ENCODE results near the gene RAB5IF. TPM values are rescaled to one million over a fixed set of nuclear protein-coding genes. Genes with fewer than 3 reads are reported as not detected.

The RAB5IF gene
- total and polyA plus RNA-seq, 2 of the 8 experiments (the other 6 are each of a cell fraction or from before 2014, with no cell fraction given) = 95.5 to 148 TPM

- CTCF ChIA-PET (ENCODE audit: partially characterized antibody) = interaction anchor here (1.3 to 14.2 kb wide), 7 partner anchors 9 to 136 kb away, joined by 4 to 202 read pairs (median 13); partner anchors contain the start of genes RAB5IF and TGIF2
- no peak overlapping the region for H3K9ac ChIP-seq (replicated peaks in 1 of 4; ENCODE audit: extremely low read depth in 1 of 4, low read depth in 3 of 4, low read length in 3 of 4)
- TF ChIP-seq POLR2A (IDR thresholded peaks at IDR 0.05; ENCODE audit: control extremely low read depth in 1 of 2, low read depth in 2 of 2, low read length in 2 of 2) (no peak), POLR2AphosphoS5 (IDR thresholded peaks at IDR 0.05; ENCODE audit: low read depth, low read length) (no peak), SIX5 (IDR thresholded peaks at IDR 0.05; ENCODE audit: low read depth, low read length) (no peak), TAF7 (optimal IDR thresholded peaks at IDR 0.05; ENCODE audit: borderline replicate concordance, low read depth, low read length) (no peak), NRF1 (IDR thresholded peaks at IDR 0.05; ENCODE audit: low read depth, low read length) (no peak), KDM1A (IDR thresholded peaks at IDR 0.05; ENCODE audit: borderline replicate concordance, low read length) (no peak), YY1 (IDR thresholded peaks at IDR 0.05; ENCODE audit: low read depth, low read length) (no peak), PHF8 (conservative IDR thresholded peaks at IDR 0.05; ENCODE audit: low read depth, low read length) (no peak), KDM5A (IDR thresholded peaks at IDR 0.05; ENCODE audit: low read length) (no peak), SIRT6 (IDR thresholded peaks at IDR 0.05; ENCODE audit: low read length) (no peak), HDAC6 (IDR thresholded peaks at IDR 0.05; ENCODE audit: low read depth, low read length) (no peak), POU5F1 (IDR thresholded peaks at IDR 0.05; ENCODE audit: low read depth, low read length) (no peak), RNF2 (IDR thresholded peaks at IDR 0.05; ENCODE audit: borderline replicate concordance, low read depth, low read length, missing control alignments, poor library complexity, severe bottlenecking) (no peak), BACH1 (IDR thresholded peaks at IDR 0.05; ENCODE audit: low read length) (no peak)
Measured at GRCh38 chr20:36593347-36593929, 12.1 kb upstream of the RAB5IF start.

More at GRCh38 chr20:36593347-36593929, 12.1 kb upstream of the RAB5IF start:
- no peak overlapping the region for H2BK12ac ChIP-seq (ENCODE audit: low read depth, low read length)
- FAIRE-seq (no peak), DNase-seq (ENCODE audit: low read depth in 1 of 2, low spot score in 2 of 2) (no peak)
- no peak overlapping the region for H3K4me2 ChIP-seq (ENCODE audit: insufficient read depth in 1 of 2, low read depth in 2 of 2, low read length in 2 of 2)
- H3K4me1 ChIP-seq (replicated peaks in 1 of 4; ENCODE audit: control insufficient read depth in 3 of 4, insufficient read depth in 4 of 4, low read length in 3 of 4) = peaks cover 0 to 12% (median 4%) of the 10 kb centered on the region in 4 experiments; a peak in 6 of 7 replicates
- no peak overlapping the region for H2BK15ac ChIP-seq (ENCODE audit: low read length)
- H3K56ac ChIP-seq (replicated peaks; ENCODE audit: insufficient read length, low read depth, low read length) = no peak overlapping the region
- H3K4ac ChIP-seq (replicated peaks; ENCODE audit: insufficient read length, low read depth, low read length) = no peak overlapping the region
- H3K23me2 ChIP-seq (ENCODE audit: low read depth, low read length) = 0 out of 2 replicates have a peak, but pooled peaks cover 1% of the 10 kb centered on the region
- no peak overlapping the region for H4K8ac ChIP-seq (ENCODE audit: extremely low read depth, insufficient read depth, low read length)
- WGBS, 2 experiments (ENCODE audit: extremely low coverage in 1 of 2, insufficient coverage in 1 of 2, insufficient read length in 1 of 2, insufficient replicate concordance in 2 of 2, low coverage in 1 of 2, low lambda C conversion rate in 2 of 2, missing lambda C conversion rate in 1 of 2) = 96% methylated on average over 5 of the region's 5 CpGs; no CpG with 5 or more reads in 1 of the 2 experiments
- H2BK20ac ChIP-seq (ENCODE audit: low read length) = no peak overlapping the region
- peaks cover 0 to 2% of the 10 kb centered on the region in 2 experiments for H4K20me1 ChIP-seq (replicated peaks in 1 of 2; ENCODE audit: control insufficient read depth in 1 of 2, insufficient read depth in 2 of 2, low read length in 2 of 2)
- no peaks in the 10 kb centered on the region; a peak in 1 of 4 replicates for H3K79me2 ChIP-seq (ENCODE audit: control insufficient read depth in 1 of 2, insufficient read depth in 2 of 2, low read length in 2 of 2)
- H3K9me3 ChIP-seq (ENCODE audit: insufficient read depth in 2 of 2, low read depth in 1 of 2, low read length in 1 of 2) = no peaks in the 10 kb centered on the region
- H2BK120ac ChIP-seq (replicated peaks; ENCODE audit: low read depth, low read length) = no peak overlapping the region
- H4K91ac ChIP-seq (replicated peaks; ENCODE audit: insufficient read length, low read length) = no peak overlapping the region
- no peak overlapping the region for H4K5ac ChIP-seq (ENCODE audit: insufficient read length, low read depth, low read length)
- no peak overlapping the region for H3K18ac ChIP-seq (ENCODE audit: extremely low read depth, low read length)
- no peak overlapping the region for H2AK5ac ChIP-seq (ENCODE audit: low read depth, low read length)
- H3K23ac ChIP-seq (ENCODE audit: insufficient read length) = no peak overlapping the region
- H3K4me3 ChIP-seq (ENCODE audit: extremely low read depth in 1 of 4, insufficient read depth in 2 of 4, low read depth in 3 of 4, low read length in 4 of 4) = no peak overlapping the region
- H3K27me3 ChIP-seq (replicated peaks in 1 of 4; ENCODE audit: control insufficient read depth in 3 of 4, extremely low read depth in 1 of 4, insufficient read depth in 3 of 4, low read length in 3 of 4) = no peaks in the 10 kb centered on the region
- H3K27ac ChIP-seq (ENCODE audit: low read depth, low read length) = no peak overlapping the region
- H3K79me1 ChIP-seq (ENCODE audit: low read depth, low read length) = peaks cover 3% of the 10 kb centered on the region
- H3K14ac ChIP-seq (ENCODE audit: insufficient read length) = no peak overlapping the region
- H3K36me3 ChIP-seq (ENCODE audit: control insufficient read depth in 2 of 4, insufficient read depth in 4 of 4, low read length in 3 of 4) = peaks cover 9 to 27% (median 19%) of the 10 kb centered on the region in 4 experiments; a peak in 5 of 8 replicates
- POLR2A ChIA-PET (ENCODE audit: partially characterized antibody) = interaction anchor here (1.0 to 26.6 kb wide), 3 partner anchors 6 to 20 kb away, joined by 4 to 388 read pairs (median 71); partner anchors contain the start of gene TGIF2
- no peak overlapping the region for H2BK5ac ChIP-seq (ENCODE audit: low read depth, low read length)
- H2AFZ ChIP-seq (ENCODE audit: low read length) = no peak overlapping the region
